Measurements from ENCODE around the gene CEP128. TPM values are rescaled to one million over a fixed set of nuclear protein-coding genes. Genes with fewer than 3 reads are reported as not detected.

CEP128 gene
- 10 to 100 TPM in 2 of 4 donors, 1 to 10 TPM in 2; 1.3 to 29.8 (median 11.9) TPM for total RNA-seq

- intact Hi-C loops (cut with DNase I; ENCODE audit: low total_unique reads): no loop called here
- no peaks in the 10 kb centered on the region for H3K4me1 ChIP-seq
- no peaks in the 10 kb centered on the region for H3K36me3 ChIP-seq
- H3K9me3 ChIP-seq: no peaks in the 10 kb centered on the region
- H3K27ac ChIP-seq: peak within 1 kb of the TSS; percentile 59 to 75
- no peaks in the 10 kb centered on the region for H3K27me3 ChIP-seq
- H3K4me3 ChIP-seq: peak within 1 kb of the TSS; percentile 60 to 65
- TF ChIP-seq POLR2A (IDR thresholded peaks at IDR 0.05): no peak
- TF ChIP-seq CTCF (IDR thresholded peaks at IDR 0.05): no peak
- peak; percentile 96 for DNase-seq
Observed at GRCh38 chr14:80941241-80942185, at the start of gene CEP128. TSS of gene CEP128 (minus strand) at chr14:80941738.

DNA sequence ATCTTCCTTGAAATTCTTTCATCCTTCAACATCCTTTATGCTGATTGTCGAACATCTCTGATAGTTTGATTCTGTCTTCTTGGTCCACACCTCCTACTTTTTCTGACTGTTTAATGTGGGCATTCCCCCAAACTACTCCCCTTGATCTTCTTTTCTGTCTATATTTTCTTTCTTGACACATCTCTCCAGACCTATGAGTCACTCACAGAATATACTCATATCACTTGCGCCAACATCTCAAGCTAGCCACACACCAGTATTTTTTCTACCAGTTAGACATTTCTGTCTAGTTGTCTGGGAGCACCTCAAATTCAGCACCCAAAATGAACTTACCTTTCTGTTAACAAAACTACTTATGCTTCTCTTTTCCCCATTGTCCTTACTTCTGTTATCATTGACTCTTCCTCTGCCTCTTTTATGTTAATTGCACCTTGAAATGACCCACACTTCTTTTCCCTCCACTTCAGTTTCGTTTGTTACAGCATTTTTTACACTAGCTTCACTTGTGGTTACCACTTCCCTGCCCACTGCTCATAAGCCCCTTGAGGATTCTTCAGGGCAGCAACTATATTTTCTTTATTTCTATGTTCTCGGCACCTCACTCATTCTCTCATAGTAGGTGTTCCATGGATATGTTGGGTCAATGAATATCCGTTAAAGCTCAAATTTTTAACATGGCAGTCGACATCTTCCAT, 47.3 kb upstream of the CEP128 start:
- intact Hi-C loops (cut with DNase I; ENCODE audit: low total_unique reads): no loop called here
- TF ChIP-seq POLR2A (IDR thresholded peaks at IDR 0.05) (no peak), CTCF (IDR thresholded peaks at IDR 0.05) (no peak)
- DNase-seq: no peak
- no peaks in the 10 kb centered on the region for H3K36me3 ChIP-seq
- H3K4me3 ChIP-seq: no peak overlapping the region
- H3K27me3 ChIP-seq: no peaks in the 10 kb centered on the region
- no peaks in the 10 kb centered on the region for H3K9me3 ChIP-seq
- H3K27ac ChIP-seq: no peak overlapping the region
- H3K4me1 ChIP-seq: no peaks in the 10 kb centered on the region

GRCh38 chr14:80988192-80988591, 46.7 kb upstream of the CEP128 start:
- TF ChIP-seq POLR2A (IDR thresholded peaks at IDR 0.05): no peak
- TF ChIP-seq CTCF (IDR thresholded peaks at IDR 0.05): no peak
- Histone ChIP-seq H3K36me3 (no peaks in the 10 kb centered on the region), H3K4me3 (no peak overlapping the region), H3K27ac (no peak overlapping the region), H3K9me3 (no peaks in the 10 kb centered on the region), H3K27me3 (no peaks in the 10 kb centered on the region), H3K4me1 (no peaks in the 10 kb centered on the region)
- no peak for DNase-seq
- intact Hi-C loops (cut with DNase I; ENCODE audit: low total_unique reads): no loop called here

DNA sequence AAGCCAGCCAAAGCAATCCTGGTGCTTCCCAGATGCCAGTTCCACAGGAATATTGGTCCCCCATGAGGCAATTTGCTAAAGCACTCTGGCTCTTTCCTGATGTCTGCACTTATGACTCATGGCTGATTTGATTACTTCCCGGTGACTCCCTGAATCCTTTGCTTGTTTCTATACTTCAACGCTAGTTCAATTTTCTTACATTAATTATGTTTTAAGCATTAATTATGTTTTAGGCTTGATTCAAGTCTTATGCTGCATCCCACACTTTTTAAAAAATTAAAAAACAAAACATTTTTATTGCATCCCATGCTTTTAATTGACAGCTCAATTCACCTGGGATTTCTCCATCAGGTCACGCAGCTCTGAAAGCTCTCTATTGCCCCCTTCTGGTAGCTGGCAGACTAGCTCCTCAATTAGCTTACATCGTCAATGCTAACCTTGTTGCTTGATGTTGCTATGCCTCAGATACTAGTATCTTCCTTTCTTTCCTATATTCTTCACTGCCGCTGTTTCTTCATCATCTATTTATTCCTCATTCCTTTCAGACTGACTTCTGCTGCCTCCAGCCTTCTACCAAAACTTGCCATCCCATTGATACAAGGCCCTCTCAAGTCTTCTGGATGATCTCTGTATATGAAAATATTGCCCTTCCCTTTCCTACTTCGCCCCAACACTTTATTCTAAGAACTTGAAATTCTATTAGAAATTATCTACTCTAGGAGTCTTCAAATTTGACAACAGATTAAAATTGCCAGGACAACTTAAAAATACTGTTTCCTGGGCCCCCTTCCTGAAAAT, 45.9 kb upstream of the CEP128 start:
- intact Hi-C loops (cut with DNase I; ENCODE audit: low total_unique reads): no loop called here
- no peak overlapping the region for H3K4me3 ChIP-seq
- TF ChIP-seq CTCF (IDR thresholded peaks at IDR 0.05) (peak; percentile 83 to 93 (median 86)), POLR2A (IDR thresholded peaks at IDR 0.05) (no peak)
- no peaks in the 10 kb centered on the region for H3K4me1 ChIP-seq
- no peaks in the 10 kb centered on the region for H3K36me3 ChIP-seq
- DNase-seq: peak; percentile 55 to 77
- no peak overlapping the region for H3K27ac ChIP-seq
- no peaks in the 10 kb centered on the region for H3K9me3 ChIP-seq
- H3K27me3 ChIP-seq: no peaks in the 10 kb centered on the region

Data from uterus (tissue), 4 donors.